AG10803 (cell line): ENCODE results near the gene TBC1D22A.
A peak's percentile ranks its signal among the peaks of the same experiment; 100 is the strongest.

ENCODE experiments used
- DNase-seq: peaks from one replicate; pipeline ENCODE4 v3.0.0; 2010; ENCODE audit warnings: low read depth
- H3K4me3 ChIP-seq: 2 replicates; pipeline ENCODE4 v1.5.1; 2011; ENCODE audit warnings: mild to moderate bottlenecking, low read length, control low read depth
- TF ChIP-seq, protein P1 (sequence below): conservative IDR thresholded peaks from 2 replicates; pipeline ENCODE4 v1.5.1; 2011; ENCODE audit warnings: mild to moderate bottlenecking, low read length, control low read depth, inconsistent platforms

Gene TBC1D22A, protein sequence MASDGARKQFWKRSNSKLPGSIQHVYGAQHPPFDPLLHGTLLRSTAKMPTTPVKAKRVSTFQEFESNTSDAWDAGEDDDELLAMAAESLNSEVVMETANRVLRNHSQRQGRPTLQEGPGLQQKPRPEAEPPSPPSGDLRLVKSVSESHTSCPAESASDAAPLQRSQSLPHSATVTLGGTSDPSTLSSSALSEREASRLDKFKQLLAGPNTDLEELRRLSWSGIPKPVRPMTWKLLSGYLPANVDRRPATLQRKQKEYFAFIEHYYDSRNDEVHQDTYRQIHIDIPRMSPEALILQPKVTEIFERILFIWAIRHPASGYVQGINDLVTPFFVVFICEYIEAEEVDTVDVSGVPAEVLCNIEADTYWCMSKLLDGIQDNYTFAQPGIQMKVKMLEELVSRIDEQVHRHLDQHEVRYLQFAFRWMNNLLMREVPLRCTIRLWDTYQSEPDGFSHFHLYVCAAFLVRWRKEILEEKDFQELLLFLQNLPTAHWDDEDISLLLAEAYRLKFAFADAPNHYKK

DNA sequence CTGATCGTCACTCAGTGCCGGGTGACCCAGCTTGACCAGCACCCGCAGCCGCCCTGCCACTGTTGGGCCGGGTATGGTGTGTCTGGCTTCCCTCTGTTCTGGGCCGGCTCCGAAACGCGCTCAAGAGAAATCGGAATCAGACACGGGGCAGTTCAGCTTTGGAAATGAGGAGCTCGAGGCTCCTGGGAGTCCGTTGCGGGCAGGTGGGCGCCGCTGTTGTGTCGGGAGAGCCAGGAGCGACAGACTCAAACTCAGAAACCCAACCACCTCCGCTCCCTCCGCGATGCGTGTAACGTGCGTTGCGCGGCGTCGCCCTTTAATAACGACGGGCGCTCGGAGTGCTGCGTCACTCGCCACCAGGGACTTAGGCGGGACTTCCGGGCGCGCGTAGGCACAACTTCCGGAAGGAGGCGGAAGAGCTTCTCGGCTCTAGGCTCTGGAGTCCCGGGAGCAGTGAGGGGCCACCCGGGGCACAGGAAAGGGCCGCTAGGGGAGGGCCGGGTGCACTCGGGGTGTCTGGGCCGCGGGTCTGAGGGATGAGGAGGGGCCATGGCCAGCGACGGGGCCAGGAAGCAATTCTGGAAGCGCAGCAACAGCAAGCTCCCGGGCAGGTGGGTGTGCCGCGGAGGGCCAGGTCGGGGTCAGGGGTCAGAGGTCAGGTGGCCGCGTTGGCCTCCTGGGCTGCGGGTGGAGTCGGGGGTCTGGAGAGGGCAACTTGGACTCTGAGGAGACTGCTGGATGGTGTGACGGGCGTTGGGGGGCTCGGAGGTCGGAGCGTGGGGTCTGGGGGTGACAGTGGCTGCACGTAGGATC lies at the start of gene TBC1D22A:
Gene TBC1D22A, plus strand, starts transcription at position 413 of the 813 bp plus-strand sequence. Its CDS starts 137 bp downstream, at position 550.
- TF ChIP-seq, protein P1, sequence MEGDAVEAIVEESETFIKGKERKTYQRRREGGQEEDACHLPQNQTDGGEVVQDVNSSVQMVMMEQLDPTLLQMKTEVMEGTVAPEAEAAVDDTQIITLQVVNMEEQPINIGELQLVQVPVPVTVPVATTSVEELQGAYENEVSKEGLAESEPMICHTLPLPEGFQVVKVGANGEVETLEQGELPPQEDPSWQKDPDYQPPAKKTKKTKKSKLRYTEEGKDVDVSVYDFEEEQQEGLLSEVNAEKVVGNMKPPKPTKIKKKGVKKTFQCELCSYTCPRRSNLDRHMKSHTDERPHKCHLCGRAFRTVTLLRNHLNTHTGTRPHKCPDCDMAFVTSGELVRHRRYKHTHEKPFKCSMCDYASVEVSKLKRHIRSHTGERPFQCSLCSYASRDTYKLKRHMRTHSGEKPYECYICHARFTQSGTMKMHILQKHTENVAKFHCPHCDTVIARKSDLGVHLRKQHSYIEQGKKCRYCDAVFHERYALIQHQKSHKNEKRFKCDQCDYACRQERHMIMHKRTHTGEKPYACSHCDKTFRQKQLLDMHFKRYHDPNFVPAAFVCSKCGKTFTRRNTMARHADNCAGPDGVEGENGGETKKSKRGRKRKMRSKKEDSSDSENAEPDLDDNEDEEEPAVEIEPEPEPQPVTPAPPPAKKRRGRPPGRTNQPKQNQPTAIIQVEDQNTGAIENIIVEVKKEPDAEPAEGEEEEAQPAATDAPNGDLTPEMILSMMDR: no peak
- DNase-seq: peak; percentile 92
- peak within 1 kb of the TSS; percentile 97 for H3K4me3 ChIP-seq

DNA sequence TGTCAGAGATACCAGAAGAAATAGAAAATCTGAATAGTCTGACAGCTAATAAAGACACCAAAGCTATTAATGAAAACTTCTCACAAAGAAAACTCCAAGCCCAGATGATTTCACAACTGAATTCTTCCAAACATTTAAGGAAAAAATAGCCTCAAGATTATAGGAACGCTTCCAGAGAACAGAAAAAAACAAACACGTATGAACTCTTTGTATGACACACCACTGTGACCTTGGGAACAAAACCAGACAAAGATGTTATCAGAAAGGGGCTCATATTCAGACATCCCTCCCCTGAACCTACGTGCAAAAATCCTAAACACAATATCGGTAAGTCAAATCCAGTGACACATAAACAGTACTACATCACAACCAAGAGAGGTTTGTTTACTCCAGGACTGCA lies 47.9 kb upstream of the TBC1D22A start:
- TF ChIP-seq, protein P1: no peak

DNA sequence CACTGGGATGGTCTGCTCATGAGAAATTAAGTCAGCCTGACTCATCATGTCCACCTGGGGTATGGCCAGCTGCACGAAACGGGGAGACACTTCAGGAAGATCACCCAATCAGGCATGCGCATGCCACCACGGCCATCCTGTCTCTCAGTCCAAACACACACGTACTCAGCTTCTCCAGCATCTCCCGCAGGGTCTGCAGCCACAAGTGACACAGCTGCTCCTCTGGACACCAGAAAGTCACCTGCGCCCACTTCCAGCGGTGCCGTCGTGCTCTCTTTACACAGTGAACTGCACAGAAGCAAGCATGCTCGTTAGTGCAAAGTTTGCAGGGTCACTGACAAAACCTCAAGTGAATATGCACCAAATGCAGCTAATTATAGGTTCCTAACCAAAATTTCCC lies 42.5 kb upstream of the TBC1D22A start:
- H3K4me3 ChIP-seq: no peak overlapping the region
- TF ChIP-seq, protein P1: no peak
- DNase-seq: no peak

More for the DNA sequence above, 47.9 kb upstream of the TBC1D22A start:
- H3K4me3 ChIP-seq: no peak overlapping the region
- DNase-seq: peak; percentile 65

DNA sequence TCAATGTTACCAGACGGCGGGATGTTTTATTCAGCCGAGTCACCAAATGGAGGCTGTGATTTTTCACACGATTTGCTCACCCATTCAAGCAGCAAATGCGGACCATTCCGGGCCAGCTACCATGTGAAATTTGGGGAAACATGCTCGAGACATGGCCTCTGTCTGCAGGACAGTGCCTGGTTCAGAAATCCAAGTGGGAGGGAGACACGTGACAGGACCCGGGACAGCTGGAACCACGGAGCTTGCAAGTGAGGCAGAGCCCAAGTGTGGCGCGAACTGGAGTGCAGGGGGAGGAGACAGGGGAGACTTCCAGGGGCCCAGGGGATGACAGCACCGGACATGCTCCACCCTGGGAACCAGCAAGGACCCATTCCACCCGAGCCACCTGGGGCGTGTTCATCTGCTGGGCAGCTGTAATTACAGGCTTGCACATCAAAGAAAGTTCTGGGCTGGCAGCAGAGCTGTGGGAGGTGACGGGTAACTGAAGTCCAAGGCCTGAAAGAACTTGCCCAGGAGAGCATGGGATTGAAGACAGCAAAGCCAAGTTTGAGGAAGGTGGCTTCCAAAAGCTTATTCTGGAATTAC lies 40.9 kb upstream of the TBC1D22A start:
- TF ChIP-seq, protein P1: no peak
- H3K4me3 ChIP-seq: no peak overlapping the region
- no peak for DNase-seq

DNA sequence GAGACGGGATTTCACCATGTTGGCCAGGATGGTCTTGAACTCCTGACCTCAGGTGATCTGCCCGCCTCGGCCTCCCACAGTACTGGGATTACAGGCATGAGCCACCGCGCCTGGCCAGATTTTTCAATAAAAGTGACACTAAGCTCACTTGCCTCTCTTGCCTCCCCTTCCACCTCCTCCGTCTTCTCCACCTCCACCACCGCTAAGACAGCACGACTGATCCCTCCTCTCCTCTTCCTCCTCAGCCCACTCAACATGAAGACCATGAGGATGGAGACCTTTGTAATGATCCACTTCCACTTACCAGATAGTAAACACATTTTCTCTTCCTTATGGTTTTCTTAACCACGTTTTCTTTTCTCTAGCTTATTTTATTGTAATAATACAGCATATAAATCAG lies 38.6 kb upstream of the TBC1D22A start:
- no peak overlapping the region for H3K4me3 ChIP-seq
- TF ChIP-seq, protein P1: no peak
- no peak for DNase-seq

DNA sequence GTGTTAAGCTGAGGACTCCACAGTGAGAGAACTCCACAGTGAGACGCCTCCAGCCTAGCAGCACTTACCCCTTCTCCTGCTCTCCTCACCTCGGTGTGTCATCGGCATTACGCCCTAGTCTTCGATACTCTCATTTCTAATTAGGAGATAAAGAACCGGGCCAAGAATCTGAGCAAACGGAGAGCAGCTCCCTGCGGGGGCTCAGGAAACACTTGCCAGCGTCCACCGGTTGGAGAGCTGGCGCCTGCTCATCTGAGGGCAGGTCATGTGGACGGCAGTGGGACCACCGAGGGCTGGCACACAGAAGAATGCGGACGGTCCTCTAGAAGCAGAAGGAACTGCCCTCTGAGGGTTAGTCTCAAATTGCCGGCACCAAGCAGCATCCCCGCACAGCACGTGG lies 37.4 kb upstream of the TBC1D22A start:
- no peak for DNase-seq
- no peak overlapping the region for H3K4me3 ChIP-seq
- TF ChIP-seq, protein P1: no peak
